ENCODE measurements around the gene RAET1E. TPM values are rescaled to one million over a fixed set of nuclear protein-coding genes. Genes with fewer than 3 reads are reported as not detected.
A peak's percentile ranks its signal among the peaks of the same experiment; 100 is the strongest.

RAET1E gene
- total and polyA plus RNA-seq, 9 of the 15 experiments (the other 6 are each of a cell fraction or from before 2014, with no cell fraction given), result not detected

- TF ChIP-seq ERF (CRISPR knock-in tag; IDR thresholded peaks at IDR 0.05) (no peak), ZNF316 (IDR thresholded peaks at IDR 0.05) (no peak), CBX1 (IDR thresholded peaks at IDR 0.05; ENCODE audit: low read depth) (no peak), AFF4 (CRISPR knock-in tag; IDR thresholded peaks at IDR 0.05) (peak; percentile 49; the same call in 1 of the 2 replicates), EP400 (IDR thresholded peaks at IDR 0.05) (no peak), RERE (CRISPR knock-in tag; IDR thresholded peaks at IDR 0.05; ENCODE audit: borderline replicate concordance) (0 out of 2 replicates have a peak, but pooled peaks have one; percentile 49), TAF9B (IDR thresholded peaks at IDR 0.05; ENCODE audit: partially characterized antibody) (no peak), PYGO2 (tag; IDR thresholded peaks at IDR 0.05) (no peak), CBX5 (IDR thresholded peaks at IDR 0.05; ENCODE audit: borderline replicate concordance, low read depth) (no peak), POLR3A (IDR thresholded peaks at IDR 0.05; ENCODE audit: borderline replicate concordance, extremely low read depth, insufficient read depth, insufficient read length) (no peak), ZFP36 (IDR thresholded peaks at IDR 0.05; ENCODE audit: low read depth, low read length, partially characterized antibody) (no peak), ZNF740 (CRISPR knock-in tag; IDR thresholded peaks at IDR 0.05) (no peak), ZNF740 (tag; IDR thresholded peaks at IDR 0.05) (no peak), SP2 (IDR thresholded peaks at IDR 0.05; ENCODE audit: extremely low read depth, low read depth, low read length, poor library complexity, severe bottlenecking) (no peak), SAP30 (IDR thresholded peaks at IDR 0.05; ENCODE audit: borderline replicate concordance, insufficient read depth, low read depth, low read length, poor library complexity, severe bottlenecking) (peak; percentile 97), SUPT5H (IDR thresholded peaks at IDR 0.05) (peak; percentile 40; the same call in 1 of the 2 replicates)
Measured at GRCh38 chr6:149863698-149864577, 34.0 kb downstream of the RAET1E start, which contains the start of gene LRP11 (continued).

Measured in K562 (cell line).